ENCODE measurements around the gene RPTOR. TPM values are rescaled to one million over a fixed set of nuclear protein-coding genes. Genes with fewer than 3 reads are reported as not detected.

RPTOR gene
- polyA plus RNA-seq, 1 of the 3 experiments (the other 2 are of a cell fraction), result 14.9 TPM

DNA sequence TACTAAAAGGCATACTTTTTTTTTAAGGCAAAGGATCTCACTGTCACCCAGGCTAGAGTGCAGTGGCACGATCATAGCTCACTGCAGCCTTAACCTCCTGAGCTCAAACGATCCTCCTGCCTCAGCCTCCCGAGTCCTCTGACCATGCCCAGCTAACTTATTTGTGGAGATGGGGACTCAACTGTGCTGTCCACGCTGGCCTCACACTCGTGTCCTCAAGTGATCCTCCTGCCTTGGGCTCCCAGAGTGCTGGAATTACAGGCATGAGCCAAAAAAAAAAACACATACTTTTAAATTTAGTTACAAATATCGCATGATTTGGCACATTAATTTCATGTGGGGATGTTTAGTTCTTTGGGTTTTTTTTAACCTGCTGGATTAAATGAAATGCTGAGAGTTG is 239.3 kb downstream of the RPTOR start:
- ChIA-PET CTCF (interaction anchor here (1.9 kb wide), 1 partner anchor 10 kb away, joined by 7 read pairs; no protein-coding TSS in a partner anchor), POLR2A (no interaction called here)
- H3K4me3 ChIP-seq (ENCODE audit: low read depth in 2 of 2, low read length in 1 of 2), result no peak overlapping the region
- no peak overlapping the region for H3K27ac ChIP-seq (ENCODE audit: low read depth in 2 of 2, low read length in 1 of 2)
- TF ChIP-seq ZBTB33 (IDR thresholded peaks at IDR 0.05; ENCODE audit: borderline replicate concordance, low read depth) (no peak), ELF1 (IDR thresholded peaks at IDR 0.05) (no peak), GATA2 (CRISPR knock-in tag; IDR thresholded peaks at IDR 0.05) (no peak), FOSL2 (IDR thresholded peaks at IDR 0.05; ENCODE audit: borderline replicate concordance, low read depth) (no peak), MEF2A (IDR thresholded peaks at IDR 0.05; ENCODE audit: borderline replicate concordance, low read depth) (no peak), YY1 (IDR thresholded peaks at IDR 0.05; ENCODE audit: low read depth) (no peak), SIN3A (IDR thresholded peaks at IDR 0.05; ENCODE audit: borderline replicate concordance, low read depth, low read length) (no peak)
- TF ChIP-seq, protein P1, sequence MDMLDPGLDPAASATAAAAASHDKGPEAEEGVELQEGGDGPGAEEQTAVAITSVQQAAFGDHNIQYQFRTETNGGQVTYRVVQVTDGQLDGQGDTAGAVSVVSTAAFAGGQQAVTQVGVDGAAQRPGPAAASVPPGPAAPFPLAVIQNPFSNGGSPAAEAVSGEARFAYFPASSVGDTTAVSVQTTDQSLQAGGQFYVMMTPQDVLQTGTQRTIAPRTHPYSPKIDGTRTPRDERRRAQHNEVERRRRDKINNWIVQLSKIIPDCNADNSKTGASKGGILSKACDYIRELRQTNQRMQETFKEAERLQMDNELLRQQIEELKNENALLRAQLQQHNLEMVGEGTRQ (IDR thresholded peaks at IDR 0.05; ENCODE audit: borderline replicate concordance, low read depth, low read length), result no peak
- 94% methylated on average over 6 of the region's 6 CpGs for WGBS (ENCODE audit: low lambda C conversion rate)
- H3K27me3 ChIP-seq (ENCODE audit: insufficient read depth), result no peaks in the 10 kb centered on the region
- DNase-seq, result no peak
- no peak overlapping the region for H3K9ac ChIP-seq
- peaks cover 12% of the 10 kb centered on the region; the same call in 1 of the 2 replicates for H3K79me2 ChIP-seq (ENCODE audit: insufficient read depth)
- H3K4me2 ChIP-seq, result no peak overlapping the region
- no peaks in the 10 kb centered on the region for H3K9me2 ChIP-seq
- no peaks in the 10 kb centered on the region for H4K20me1 ChIP-seq (ENCODE audit: insufficient read depth)
- 0 out of 2 replicates have a peak, but pooled peaks cover 4% of the 10 kb centered on the region for H3K9me3 ChIP-seq
- peaks cover 0 to 3% of the 10 kb centered on the region in 2 experiments for H3K36me3 ChIP-seq (replicated peaks in 1 of 2; ENCODE audit: control insufficient read depth in 1 of 2, insufficient read depth in 2 of 2, low read length in 1 of 2)
- peaks cover 17 to 44% of the 10 kb centered on the region in 2 experiments for H3K4me1 ChIP-seq (ENCODE audit: control insufficient read depth in 1 of 2, insufficient read depth in 2 of 2, low read depth in 1 of 2, low read length in 1 of 2)
- peaks cover 5% of the 10 kb centered on the region for H3F3A ChIP-seq (replicated peaks; ENCODE audit: insufficient read depth)
- H2AFZ ChIP-seq (ENCODE audit: low read depth), result no peak overlapping the region

- POLR2A ChIA-PET, result no interaction called here
- H3K9ac ChIP-seq, result no peak overlapping the region
- 94% methylated on average over 18 of the region's 19 CpGs for WGBS (ENCODE audit: low lambda C conversion rate)
Observed at GRCh38 chr17:80785477-80786178, 241.0 kb downstream of the RPTOR start.

More at GRCh38 chr17:80785477-80786178, 241.0 kb downstream of the RPTOR start:
- H4K20me1 ChIP-seq (ENCODE audit: insufficient read depth), result no peaks in the 10 kb centered on the region
- H3F3A ChIP-seq (replicated peaks; ENCODE audit: insufficient read depth), result peaks cover 16% of the 10 kb centered on the region
- H3K27me3 ChIP-seq (ENCODE audit: insufficient read depth), result no peaks in the 10 kb centered on the region
- peaks cover 26 to 44% of the 10 kb centered on the region in 2 experiments for H3K4me1 ChIP-seq (ENCODE audit: control insufficient read depth in 1 of 2, insufficient read depth in 2 of 2, low read depth in 1 of 2, low read length in 1 of 2)
- H3K4me3 ChIP-seq (ENCODE audit: low read depth in 2 of 2, low read length in 1 of 2), result no peak overlapping the region
- no peak for TF ChIP-seq MEF2A (IDR thresholded peaks at IDR 0.05; ENCODE audit: borderline replicate concordance, low read depth)
- TF ChIP-seq GABPA (IDR thresholded peaks at IDR 0.05; ENCODE audit: low read depth), result no peak
- TF ChIP-seq NRF1 (IDR thresholded peaks at IDR 0.05; ENCODE audit: low read depth, low read length), result no peak
- TF ChIP-seq, protein P2, sequence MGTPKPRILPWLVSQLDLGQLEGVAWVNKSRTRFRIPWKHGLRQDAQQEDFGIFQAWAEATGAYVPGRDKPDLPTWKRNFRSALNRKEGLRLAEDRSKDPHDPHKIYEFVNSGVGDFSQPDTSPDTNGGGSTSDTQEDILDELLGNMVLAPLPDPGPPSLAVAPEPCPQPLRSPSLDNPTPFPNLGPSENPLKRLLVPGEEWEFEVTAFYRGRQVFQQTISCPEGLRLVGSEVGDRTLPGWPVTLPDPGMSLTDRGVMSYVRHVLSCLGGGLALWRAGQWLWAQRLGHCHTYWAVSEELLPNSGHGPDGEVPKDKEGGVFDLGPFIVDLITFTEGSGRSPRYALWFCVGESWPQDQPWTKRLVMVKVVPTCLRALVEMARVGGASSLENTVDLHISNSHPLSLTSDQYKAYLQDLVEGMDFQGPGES (IDR thresholded peaks at IDR 0.05; ENCODE audit: low read depth, low read length), result no peak
- no peak for TF ChIP-seq TEAD4 (IDR thresholded peaks at IDR 0.05; ENCODE audit: borderline replicate concordance, insufficient read depth)
- H3K36me3 ChIP-seq (replicated peaks in 1 of 2; ENCODE audit: control insufficient read depth in 1 of 2, insufficient read depth in 2 of 2, low read length in 1 of 2), result peaks cover 0 to 3% of the 10 kb centered on the region in 2 experiments
- DNase-seq, result no peak
- CTCF ChIA-PET, result interaction anchor here (0.8 to 1.7 kb wide), 3 partner anchors 10 to 25 kb away, joined by 3 to 5 read pairs (median 3); no protein-coding TSS in a partner anchor
- no peak overlapping the region for H2AFZ ChIP-seq (ENCODE audit: low read depth)
- no peaks in the 10 kb centered on the region for H3K9me2 ChIP-seq
- no peak overlapping the region for H3K4me2 ChIP-seq
- H3K9me3 ChIP-seq, result 0 out of 2 replicates have a peak, but pooled peaks cover 4% of the 10 kb centered on the region
- peaks cover 12% of the 10 kb centered on the region; the same call in 1 of the 2 replicates for H3K79me2 ChIP-seq (ENCODE audit: insufficient read depth)
- H3K27ac ChIP-seq (ENCODE audit: low read depth in 2 of 2, low read length in 1 of 2), result no peak overlapping the region
